SU-DHL-6 (cell line): ENCODE results near the gene GREB1L.

Experiments used
- H2AFZ ChIP-seq: fragments of 200-600 bp; sonication (generic); 2 replicates; pipeline ENCODE4 v1.6.1; 2014; ENCODE audit warnings: low read depth, mild to moderate bottlenecking, moderate library complexity, mixed read lengths, antibody characterized with exemption, low read length; ENCODE audit not compliant: severe bottlenecking
- H3F3A ChIP-seq: fragments of 200-600 bp; shearing (Covaris generic); 2 replicates; pipeline ENCODE4 v1.6.0; 2016; ENCODE audit warnings: antibody characterized with exemption, mild to moderate bottlenecking; ENCODE audit not compliant: insufficient read depth
- H3K27ac ChIP-seq: fragments of 200-600 bp; sonication (generic); 2 replicates; pipeline ENCODE4 v1.5.1; 2016; ENCODE audit warnings: low read depth, mild to moderate bottlenecking, low read length, moderate library complexity, mixed read lengths
- H3K27me3 ChIP-seq: fragments of 200-600 bp; sonication (generic), shearing (Covaris generic); 2 replicates; pipeline ENCODE4 v1.6.0; 2014; ENCODE audit warnings: mild to moderate bottlenecking, low read length
- H3K36me3 ChIP-seq: fragments of 200-600 bp; sonication (generic); 2 replicates; pipeline ENCODE4 v1.6.1; 2014; ENCODE audit warnings: mild to moderate bottlenecking, low read length, mixed read lengths
- H3K4me2 ChIP-seq: fragments of 300-600, 200-600 bp; shearing (Covaris generic), sonication (generic); 2 replicates; pipeline ENCODE4 v1.6.0; 2014; ENCODE audit warnings: low read length, low read depth, mild to moderate bottlenecking; ENCODE audit not compliant: poor library complexity, severe bottlenecking
- H3K4me3 ChIP-seq: fragments of 200-600 bp; sonication (generic); 2 replicates; pipeline ENCODE4 v1.5.1; 2014; ENCODE audit warnings: antibody characterized with exemption, low read length, mild to moderate bottlenecking, mixed read lengths; ENCODE audit not compliant: insufficient read depth, poor library complexity, severe bottlenecking
- H3K79me2 ChIP-seq: fragments of 200-600 bp; sonication (generic); 2 replicates; pipeline ENCODE4 v1.6.1; 2014; ENCODE audit warnings: mild to moderate bottlenecking, low read length, moderate library complexity; ENCODE audit not compliant: insufficient read depth
- H3K9ac ChIP-seq: fragments of 200-600 bp; sonication (generic); 2 replicates; pipeline ENCODE4 v1.7.0; 2014; ENCODE audit warnings: mild to moderate bottlenecking, low read length
- H3K9me2 ChIP-seq: fragments of 200-600 bp; sonication (generic); replicated peaks from 2 replicates; pipeline ENCODE4 v1.6.1; 2014; ENCODE audit warnings: low read length; ENCODE audit not compliant: insufficient read depth
- H3K9me3 ChIP-seq: fragments of 200-600 bp; sonication (generic); 2 replicates; pipeline ENCODE4 v1.6.1; 2014; ENCODE audit warnings: low read length, mixed read lengths; ENCODE audit not compliant: insufficient read depth
- H4K20me1 ChIP-seq: fragments of 200-600 bp; sonication (generic); 2 replicates; pipeline ENCODE4 v1.6.1; 2014; ENCODE audit warnings: low read depth, mild to moderate bottlenecking, antibody characterized with exemption, low read length, moderate library complexity, mixed read lengths
- CTCF ChIP-seq: fragments of 200-600 bp; sonication (generic); IDR thresholded peaks from one replicate; pipeline ENCODE4 v1.5.1; 2017; ENCODE audit warnings: antibody characterized with exemption, mild to moderate bottlenecking, low read length, moderate library complexity; ENCODE audit not compliant: insufficient read depth, poor library complexity, severe bottlenecking
- EZH2phosphoT487 ChIP-seq: fragments of 200-600 bp; sonication (generic), shearing (Covaris generic); conservative IDR thresholded peaks from 2 replicates; pipeline ENCODE4 v1.6.1; 2018; ENCODE audit warnings: mild to moderate bottlenecking, antibody characterized with exemption, low read length, moderate library complexity, mixed read lengths

GREB1L gene

GRCh38 chr18:21300035-21300907 lies 58.2 kb downstream of the GREB1L start:
- Histone ChIP-seq H3K27me3 (0 out of 2 replicates have a peak, but pooled peaks cover 2% of the 10 kb centered on the region), H3K9me2 (no peaks in the 10 kb centered on the region), H3K9me3 (no peaks in the 10 kb centered on the region), H2AFZ (no peak overlapping the region), H3K36me3 (no peaks in the 10 kb centered on the region), H3K9ac (no peak overlapping the region), H3K4me2 (no peak overlapping the region), H3K79me2 (no peaks in the 10 kb centered on the region), H3K4me3 (no peak overlapping the region), H4K20me1 (no peaks in the 10 kb centered on the region), H3K27ac (no peak overlapping the region), H3F3A (no peaks in the 10 kb centered on the region)
- TF ChIP-seq EZH2phosphoT487 (no peak), CTCF (no peak)

GRCh38 chr18:21300908-21301200 lies 58.8 kb downstream of the GREB1L start:
- no peak overlapping the region for H2AFZ ChIP-seq
- no peaks in the 10 kb centered on the region for H3K79me2 ChIP-seq
- H3K36me3 ChIP-seq = no peaks in the 10 kb centered on the region
- H3K9ac ChIP-seq = no peak overlapping the region
- H3K9me3 ChIP-seq = no peaks in the 10 kb centered on the region
- H3K4me3 ChIP-seq = no peak overlapping the region
- H3K4me2 ChIP-seq = no peak overlapping the region
- H3K27ac ChIP-seq = no peak overlapping the region
- no peaks in the 10 kb centered on the region for H3K9me2 ChIP-seq
- H3F3A ChIP-seq = no peaks in the 10 kb centered on the region
- no peaks in the 10 kb centered on the region for H4K20me1 ChIP-seq
- TF ChIP-seq EZH2phosphoT487 (no peak), CTCF (no peak)
- 0 out of 2 replicates have a peak, but pooled peaks cover 2% of the 10 kb centered on the region for H3K27me3 ChIP-seq

GRCh38 chr18:21303445-21303844 lies 61.4 kb downstream of the GREB1L start:
- Histone ChIP-seq H2AFZ (no peak overlapping the region), H3F3A (no peaks in the 10 kb centered on the region), H3K27ac (no peak overlapping the region), H3K27me3 (0 out of 2 replicates have a peak, but pooled peaks cover 2% of the 10 kb centered on the region), H3K9me2 (no peaks in the 10 kb centered on the region), H3K36me3 (no peaks in the 10 kb centered on the region), H3K79me2 (no peaks in the 10 kb centered on the region), H3K4me2 (no peak overlapping the region), H3K9ac (no peak overlapping the region), H4K20me1 (no peaks in the 10 kb centered on the region), H3K9me3 (no peaks in the 10 kb centered on the region), H3K4me3 (no peak overlapping the region)
- no peak for TF ChIP-seq CTCF
- TF ChIP-seq EZH2phosphoT487 = no peak
